ENCODE measurements around the gene KIF25.

The KIF25 gene

DNA sequence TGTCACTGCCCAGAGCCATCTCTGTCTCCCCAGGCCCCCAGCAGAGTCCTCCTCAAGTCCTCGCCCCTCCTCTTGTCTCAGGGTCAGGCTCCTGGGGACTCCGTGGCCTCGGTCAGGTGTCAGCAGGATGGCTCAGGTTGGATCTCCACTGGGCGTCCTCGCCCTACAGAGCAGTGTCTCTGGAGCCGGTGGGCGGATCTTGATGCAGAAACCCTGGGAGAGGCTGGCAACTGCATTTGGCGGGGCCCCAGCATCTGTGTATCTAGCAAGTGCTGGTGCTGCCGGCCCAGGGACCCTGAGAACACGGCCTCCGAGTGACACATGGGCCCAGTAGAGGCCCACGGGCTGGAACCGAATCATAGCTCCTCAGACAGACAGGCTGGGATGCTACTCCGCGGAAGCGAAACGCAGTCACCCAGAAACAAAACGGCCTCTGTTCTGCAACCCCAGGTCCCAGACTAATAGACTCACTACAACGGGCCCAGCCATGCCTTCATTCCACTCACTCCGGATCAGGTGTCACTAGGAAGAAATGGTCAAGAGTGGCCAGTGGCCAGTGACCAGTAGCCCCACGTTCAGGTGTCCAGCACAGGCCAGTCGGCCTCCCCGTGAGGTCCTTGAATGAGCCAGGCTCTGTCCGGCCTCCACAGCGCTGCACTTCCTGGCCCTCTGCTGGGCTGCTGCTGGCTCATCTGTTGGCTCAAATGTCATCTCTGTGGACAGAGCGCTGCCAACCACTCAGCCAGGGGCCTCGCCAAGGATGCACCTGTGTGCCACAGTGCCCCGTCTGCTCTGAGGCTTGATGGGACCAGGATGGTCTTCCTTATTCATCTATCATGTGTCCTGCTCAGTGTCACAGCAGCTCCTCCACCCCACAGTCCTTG is 94.2 kb downstream of the KIF25 start:
- DNase-seq: no peak

DNA sequence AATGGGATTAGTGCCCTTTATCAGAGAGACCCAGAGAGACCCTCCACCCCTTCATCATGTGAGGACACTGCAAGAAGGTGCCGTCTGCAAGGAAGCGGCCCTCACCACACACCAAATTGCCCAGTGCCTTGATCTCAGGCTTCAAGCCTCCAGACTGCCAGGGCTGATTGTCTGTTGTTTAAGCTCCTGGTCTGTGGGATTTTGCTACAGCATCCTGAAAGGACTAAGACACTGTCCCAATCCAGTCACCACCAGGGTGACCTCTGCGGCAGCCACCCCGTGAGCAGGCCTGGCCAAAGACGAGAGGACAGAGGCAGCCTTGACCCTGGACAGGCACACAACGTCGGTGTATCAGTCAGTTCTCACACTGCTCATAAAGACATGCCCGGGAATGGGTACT is 95.1 kb downstream of the KIF25 start:
- DNase-seq: no peak

DNA sequence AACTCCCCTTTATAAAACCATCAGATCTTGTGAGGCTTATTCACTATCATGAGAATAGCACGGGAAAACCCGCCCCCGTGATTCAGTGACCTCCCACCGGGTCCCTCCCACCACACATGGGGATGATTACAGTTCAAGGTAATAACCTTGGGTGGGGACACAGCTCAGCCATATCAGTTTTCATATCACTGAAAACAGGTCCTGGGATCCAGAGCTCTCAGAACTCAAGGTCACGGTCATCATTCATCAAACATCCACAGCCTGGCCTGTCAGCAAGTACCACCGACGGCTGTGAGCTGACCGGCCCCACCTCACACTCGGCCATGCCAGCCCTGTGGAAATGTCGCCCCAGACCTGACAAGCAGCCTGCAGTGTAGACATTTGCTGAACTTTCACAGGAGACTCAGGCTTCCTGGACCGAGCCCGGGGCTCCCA is 95.6 kb downstream of the KIF25 start:
- DNase-seq: no peak

DNA sequence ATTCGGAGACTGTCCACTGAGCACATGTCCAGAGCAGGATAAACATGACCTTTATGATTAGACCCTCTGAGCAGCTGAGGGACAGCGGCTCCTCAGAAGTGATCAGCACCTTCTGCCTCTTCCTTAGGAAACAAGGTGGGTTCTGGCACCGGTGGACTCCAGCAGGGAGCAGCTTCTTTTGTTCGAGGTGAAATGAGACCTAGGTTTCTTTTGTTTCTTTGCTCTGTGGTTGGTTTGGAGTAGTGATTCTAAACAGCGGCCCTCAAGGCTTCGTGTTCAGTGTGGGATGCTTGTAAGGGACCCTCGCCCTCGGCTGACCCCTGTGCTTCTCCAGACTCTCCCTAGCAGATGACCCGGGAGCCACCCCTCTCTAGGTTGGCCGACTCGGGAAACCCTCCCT is 96.2 kb downstream of the KIF25 start:
- DNase-seq: no peak

Data from activated CD4-positive, alpha-beta T cell treated with anti-CD3 and anti-CD28 coated beads, Interleukin-2, amount 50 U/mL, for 16 hours (primary cell).